CD4-positive, alpha-beta memory T cell (primary cell): ENCODE measurements around the gene MIPEP. TPM values are rescaled to one million over a fixed set of nuclear protein-coding genes. Genes with fewer than 3 reads are reported as not detected.

Experiments
- CTCF ChIA-PET: fragments of 350-600 bp; sonication (Branson Sonifier 250); formaldehyde crosslinking; loops from one replicate; lab custom pipeline; 2021; ENCODE audit warnings: inconsistent platforms; ENCODE audit not compliant: partially characterized antibody; lab: Charles Lee
- POLR2A ChIA-PET: fragments of 350-600 bp; sonication (Branson Sonifier 250); formaldehyde crosslinking; loops from one replicate; lab custom pipeline; 2021; ENCODE audit not compliant: partially characterized antibody; lab: Charles Lee
- DNase-seq, 5 donors: peaks; one replicate each; pipeline versions ENCODE4 v3.0.0 to v3.0.0-alpha.2; 2020 to 2022; ENCODE audit warnings: mixed read lengths in 1 of 5
- H3K27ac ChIP-seq: one replicate; pipeline ENCODE4 v1.7.0; 2013; ENCODE audit warnings: low read depth, low read length
- H3K27me3 ChIP-seq: 2 replicates; pipeline ENCODE4 v1.7.0; 2013; ENCODE audit warnings: mild to moderate bottlenecking, low read length, moderate library complexity; ENCODE audit not compliant: insufficient read depth
- H3K36me3 ChIP-seq: 2 replicates; pipeline ENCODE4 v1.7.0; 2013; ENCODE audit warnings: mild to moderate bottlenecking, low read length, moderate library complexity; ENCODE audit not compliant: insufficient read depth
- H3K4me1 ChIP-seq: 2 replicates; pipeline ENCODE4 v1.7.0; 2013; ENCODE audit warnings: mild to moderate bottlenecking, low read length, moderate library complexity; ENCODE audit not compliant: insufficient read depth
- H3K4me3 ChIP-seq, 2 donors: one replicate each; pipeline ENCODE4 v1.7.0; 2013; ENCODE audit warnings: low read length in 2 of 2, mild to moderate bottlenecking in 1 of 2
- H3K9me3 ChIP-seq, 2 donors: one replicate each; pipeline ENCODE4 v1.7.0; 2013; ENCODE audit warnings: low read length in 2 of 2, control low read depth in 1 of 2; ENCODE audit not compliant: control insufficient read depth in 1 of 2
- H3K27ac Mint-ChIP-seq, 7 donors: one replicate each; pipeline ENCODE4 v1.8.0; 2020 to 2021; ENCODE audit warnings: mixed read lengths in 7 of 7, mild to moderate bottlenecking in 6 of 7, inconsistent platforms in 3 of 7, moderate library complexity in 3 of 7
- H3K27me3 Mint-ChIP-seq, 2 donors: one replicate each; pipeline ENCODE4 v1.8.0; 2020 to 2021; ENCODE audit warnings: mixed read lengths in 2 of 2
- H3K36me3 Mint-ChIP-seq, 2 donors: one replicate each; pipeline ENCODE4 v1.8.0; 2020 to 2021; ENCODE audit warnings: mixed read lengths in 2 of 2, inconsistent platforms in 1 of 2, mild to moderate bottlenecking in 1 of 2
- H3K4me1 Mint-ChIP-seq, 4 donors: one replicate each; pipeline ENCODE4 v1.8.0; 2020 to 2021; ENCODE audit warnings: mixed read lengths in 4 of 4, mild to moderate bottlenecking in 1 of 4
- H3K4me3 Mint-ChIP-seq, 8 donors: one replicate each; pipeline ENCODE4 v1.8.0; 2020 to 2021; ENCODE audit warnings: mixed read lengths in 8 of 8, mild to moderate bottlenecking in 7 of 8, moderate library complexity in 6 of 8, inconsistent platforms in 3 of 8
- H3K9me3 Mint-ChIP-seq, 8 donors: one replicate each; pipeline ENCODE4 v1.8.0; 2020 to 2021; ENCODE audit warnings: mixed read lengths in 8 of 8, mild to moderate bottlenecking in 5 of 8, inconsistent platforms in 3 of 8, moderate library complexity in 1 of 8
- intact Hi-C: fragments of 100-400 bp; cut with micrococcal nuclease; formaldehyde crosslinking; loops from one replicate; pipeline ENCODE4 v1.15.1; 2023
- polyA plus RNA-seq, 2 donors: library from polyadenylated mRNA; unstranded; fragments of 300-500 nt; fragmentation: Illumina TruSeq; gene quantifications; one replicate each; pipeline ENCODE4 v1.2.3, GENCODE V29; 2021
- total RNA-seq, 2 experiments: library from RNA; stranded (reverse); gene quantifications; one replicate each; pipeline ENCODE4 v1.2.3, GENCODE V29; 2021

The MIPEP gene
- total and polyA plus RNA-seq, 4 experiments from 2014 or later = 8.8 to 16.4 (median 12.2) TPM

- Histone ChIP-seq H3K27ac (no peak overlapping the region), H3K4me3 (no peak overlapping the region), H3K4me1 (no peaks in the 10 kb centered on the region), H3K36me3 (no peaks in the 10 kb centered on the region), H3K9me3 (no peaks in the 10 kb centered on the region), H3K27me3 (no peaks in the 10 kb centered on the region)
- ChIA-PET POLR2A (no interaction called here), CTCF (no interaction called here)
- H3K36me3 Mint-ChIP-seq = peaks cover under 1 to 6% of the 10 kb centered on the region in 2 donors
- DNase-seq = no peak
- no peak overlapping the region for H3K4me3 Mint-ChIP-seq
- no peaks in the 10 kb centered on the region for H3K27me3 Mint-ChIP-seq
- no peak overlapping the region for H3K27ac Mint-ChIP-seq
- intact Hi-C loops = no loop called here
- no peaks in the 10 kb centered on the region for H3K9me3 Mint-ChIP-seq
- peaks cover 4 to 11% (median 8%) of the 10 kb centered on the region in 4 donors for H3K4me1 Mint-ChIP-seq
Observed at GRCh38 chr13:23790577-23791170, 98.5 kb downstream of the MIPEP start.

GRCh38 chr13:23789576-23790346 is 99.4 kb downstream of the MIPEP start:
- Mint-ChIP-seq H3K4me3 (no peak overlapping the region), H3K27ac (no peak overlapping the region), H3K9me3 (peaks cover 0 to 3% (median 0%) of the 10 kb centered on the region in 8 donors), H3K4me1 (peaks cover 3 to 11% (median 8%) of the 10 kb centered on the region in 4 donors), H3K27me3 (no peaks in the 10 kb centered on the region), H3K36me3 (peaks cover 6 to 9% of the 10 kb centered on the region in 2 donors)
- Histone ChIP-seq H3K27me3 (no peaks in the 10 kb centered on the region), H3K27ac (no peak overlapping the region), H3K4me1 (no peaks in the 10 kb centered on the region), H3K9me3 (no peaks in the 10 kb centered on the region), H3K36me3 (no peaks in the 10 kb centered on the region), H3K4me3 (no peak overlapping the region)
- DNase-seq = no peak
- POLR2A ChIA-PET = no interaction called here
- CTCF ChIA-PET = no interaction called here
- intact Hi-C loops = no loop called here

GRCh38 chr13:23788459-23788858 is 100.7 kb downstream of the MIPEP start:
- no peak overlapping the region for H3K27ac ChIP-seq
- peaks cover 0 to 3% (median 0%) of the 10 kb centered on the region in 8 donors for H3K9me3 Mint-ChIP-seq
- DNase-seq = no peak
- POLR2A ChIA-PET = no interaction called here
- no peaks in the 10 kb centered on the region for H3K4me1 ChIP-seq
- no peak overlapping the region for H3K4me3 Mint-ChIP-seq
- no peaks in the 10 kb centered on the region for H3K36me3 ChIP-seq
- no peaks in the 10 kb centered on the region for H3K9me3 ChIP-seq
- no peaks in the 10 kb centered on the region for H3K27me3 ChIP-seq
- peaks cover 0 to 11% (median under 1%) of the 10 kb centered on the region in 4 donors for H3K4me1 Mint-ChIP-seq
- CTCF ChIA-PET = no interaction called here
- H3K27me3 Mint-ChIP-seq = no peaks in the 10 kb centered on the region
- intact Hi-C loops = no loop called here
- no peak overlapping the region for H3K4me3 ChIP-seq
- no peak overlapping the region for H3K27ac Mint-ChIP-seq
- peaks cover 9 to 10% of the 10 kb centered on the region in 2 donors for H3K36me3 Mint-ChIP-seq

- CTCF ChIA-PET = no interaction called here
- peak overlapping the region in 1 of 7 donors; percentile 58 for H3K27ac Mint-ChIP-seq
- no peak overlapping the region for H3K27ac ChIP-seq
Observed at GRCh38 chr13:23787464-23787863, 101.7 kb downstream of the MIPEP start.

GRCh38 chr13:23786607-23787006 is 102.6 kb downstream of the MIPEP start:
- no peak overlapping the region for H3K4me3 Mint-ChIP-seq
- peak overlapping the region in 1 of 7 donors; percentile 6 for H3K27ac Mint-ChIP-seq
- POLR2A ChIA-PET = no interaction called here

More at GRCh38 chr13:23787464-23787863, 101.7 kb downstream of the MIPEP start:
- peaks cover 9 to 12% of the 10 kb centered on the region in 2 donors for H3K36me3 Mint-ChIP-seq
- Histone ChIP-seq H3K4me3 (no peak overlapping the region), H3K4me1 (no peaks in the 10 kb centered on the region), H3K27me3 (no peaks in the 10 kb centered on the region), H3K9me3 (no peaks in the 10 kb centered on the region), H3K36me3 (no peaks in the 10 kb centered on the region)
- H3K4me1 Mint-ChIP-seq = peaks cover 0 to 11% (median under 1%) of the 10 kb centered on the region in 4 donors
- POLR2A ChIA-PET = no interaction called here
- DNase-seq = no peak
- H3K27me3 Mint-ChIP-seq = no peaks in the 10 kb centered on the region
- intact Hi-C loops = no loop called here
- H3K4me3 Mint-ChIP-seq = no peak overlapping the region
- peaks cover 0 to 3% (median 0%) of the 10 kb centered on the region in 8 donors for H3K9me3 Mint-ChIP-seq

GRCh38 chr13:23778879-23779278 is 110.3 kb downstream of the MIPEP start:
- H3K4me3 ChIP-seq = no peak overlapping the region
- Mint-ChIP-seq H3K36me3 (peaks cover 7 to 32% of the 10 kb centered on the region in 2 donors), H3K4me1 (peaks cover 16 to 22% (median 20%) of the 10 kb centered on the region in 4 donors), H3K27ac (no peak overlapping the region), H3K4me3 (no peak overlapping the region), H3K27me3 (no peaks in the 10 kb centered on the region), H3K9me3 (peaks cover 0 to 5% (median 0%) of the 10 kb centered on the region in 8 donors)
- H3K4me1 ChIP-seq = no peaks in the 10 kb centered on the region
- H3K27me3 ChIP-seq = no peaks in the 10 kb centered on the region
- no peaks in the 10 kb centered on the region for H3K9me3 ChIP-seq
- ChIA-PET CTCF (interaction anchor here (1.5 kb wide), 1 partner anchor 24 kb away, joined by 3 read pairs; no protein-coding TSS in a partner anchor), POLR2A (interaction anchor here (0.6 kb wide), 1 partner anchor 21 kb away, joined by 3 read pairs; no protein-coding TSS in a partner anchor)
- intact Hi-C loops = loop anchor here (1.0 kb wide), 1 partner anchor 313 kb away; no protein-coding TSS in a partner anchor
- no peaks in the 10 kb centered on the region for H3K36me3 ChIP-seq
- DNase-seq = no peak
- H3K27ac ChIP-seq = no peak overlapping the region

More at GRCh38 chr13:23786607-23787006, 102.6 kb downstream of the MIPEP start:
- H3K27me3 Mint-ChIP-seq = no peaks in the 10 kb centered on the region
- Histone ChIP-seq H3K36me3 (no peaks in the 10 kb centered on the region), H3K4me1 (no peaks in the 10 kb centered on the region), H3K4me3 (no peak overlapping the region), H3K27me3 (no peaks in the 10 kb centered on the region), H3K9me3 (no peaks in the 10 kb centered on the region), H3K27ac (no peak overlapping the region)
- H3K9me3 Mint-ChIP-seq = peaks cover 0 to 3% (median 0%) of the 10 kb centered on the region in 8 donors
- peaks cover 0 to 11% (median under 1%) of the 10 kb centered on the region in 4 donors for H3K4me1 Mint-ChIP-seq
- DNase-seq = no peak
- CTCF ChIA-PET = interaction anchor here (0.5 kb wide), 1 partner anchor 11 kb away, joined by 3 read pairs; no protein-coding TSS in a partner anchor
- intact Hi-C loops = no loop called here
- H3K36me3 Mint-ChIP-seq = peaks cover 9 to 17% of the 10 kb centered on the region in 2 donors
